HG03139 (cell line): ENCODE results near the gene MRPS33.
A peak's percentile ranks its signal among the peaks of the same experiment; 100 is the strongest.

ENCODE experiments used
- ATAC-seq: cut with Tn5 transposase; IDR thresholded peaks from one replicate; pipeline ENCODE4 v1.9.1; 2021; ENCODE audit not compliant: unreplicated experiment

Gene MRPS33

GRCh38 chr7:141012696-141013344, 1.9 kb downstream of the MRPS33 start:
- ATAC-seq = no peak

- ATAC-seq = peak; percentile 24
Observed at GRCh38 chr7:141012044-141012685, 2.6 kb downstream of the MRPS33 start.

GRCh38 chr7:141011443-141011842, 3.3 kb downstream of the MRPS33 start:
- ATAC-seq = no peak

- ATAC-seq = no peak
Observed at GRCh38 chr7:141003172-141004065, 11.3 kb downstream of the MRPS33 start.

- no peak for ATAC-seq
Observed at GRCh38 chr7:141001546-141001945, 13.2 kb downstream of the MRPS33 start.

- ATAC-seq = no peak
Observed at GRCh38 chr7:141001122-141001521, 13.6 kb downstream of the MRPS33 start.

- no peak for ATAC-seq
Observed at GRCh38 chr7:140998715-140999114, 16.0 kb downstream of the MRPS33 start.

GRCh38 chr7:140992422-140992821, 22.3 kb downstream of the MRPS33 start:
- ATAC-seq = no peak

GRCh38 chr7:140990193-140990962, 24.4 kb downstream of the MRPS33 start:
- ATAC-seq = no peak

GRCh38 chr7:140989068-140989467, 25.7 kb downstream of the MRPS33 start:
- ATAC-seq = peak; percentile 59

- ATAC-seq = no peak
Observed at GRCh38 chr7:140983802-140984201, 30.9 kb downstream of the MRPS33 start.

- ATAC-seq = no peak
Observed at GRCh38 chr7:140982508-140982907, 32.2 kb downstream of the MRPS33 start.

GRCh38 chr7:140981951-140982350, 32.8 kb downstream of the MRPS33 start:
- no peak for ATAC-seq

- ATAC-seq = no peak
Observed at GRCh38 chr7:140977741-140978140, 37.0 kb downstream of the MRPS33 start.

GRCh38 chr7:140972876-140973829, 41.6 kb downstream of the MRPS33 start:
- no peak for ATAC-seq

- no peak for ATAC-seq
Observed at GRCh38 chr7:140972344-140972743, 42.4 kb downstream of the MRPS33 start.

- no peak for ATAC-seq
Observed at GRCh38 chr7:140967438-140967837, 47.3 kb downstream of the MRPS33 start.

GRCh38 chr7:140966561-140967233, 48.1 kb downstream of the MRPS33 start:
- no peak for ATAC-seq

GRCh38 chr7:140961117-140961516, 53.6 kb downstream of the MRPS33 start:
- ATAC-seq = no peak
